Skin of body (tissue), 3 donors: ENCODE results near the gene SAT2. TPM values are rescaled to one million over a fixed set of nuclear protein-coding genes. Genes with fewer than 3 reads are reported as not detected.

Source experiments
- DNase-seq: peaks from one replicate; lab custom pipeline; 2025; lab: John Stamatoyannopoulos, UW
- small RNA-seq: library from RNA; depleted of rRNA; stranded (forward); fragments of <200 nt; gene quantifications from one replicate; pipeline ENCODE3, GENCODE V24; 2014; ENCODE audit warnings: low replicate concordance
- total RNA-seq: library from RNA; depleted of rRNA; stranded (reverse); fragments of >200 nt; gene quantifications from one replicate; pipeline ENCODE4 v1.2.3, GENCODE V29; 2014

Gene SAT2
- total RNA-seq, 1 donor from 2014 or later: 33.8 TPM

- no peak for DNase-seq
These were observed 51.1 kb downstream of the SAT2 start for GRCh38 chr17:7576432-7576937.

Small RNA genes lying within 50 kb of the gene (small RNA-seq; reads per million reads assigned to genes)
- gene CD68 (not detected), gene SNORD10 (not detected)

Other genes with a start within 250 kb of the SAT2 start
- gene TNK1, start 246.7 kb downstream of the SAT2 start, total RNA-seq: 2.5 TPM
- gene PLSCR3, start 233.3 kb downstream of the SAT2 start, total RNA-seq: 16.0 TPM
- 75.9 TPM for gene TMEM256, start 223.7 kb downstream of the SAT2 start, total RNA-seq
- gene NLGN2, start 220.0 kb downstream of the SAT2 start, total RNA-seq: 8.8 TPM
- not detected for gene SPEM1, start 207.5 kb downstream of the SAT2 start, total RNA-seq
- not detected for gene SPEM2, start 202.2 kb downstream of the SAT2 start, total RNA-seq
- gene SPEM3, start 199.0 kb downstream of the SAT2 start, total RNA-seq: not detected
- gene TMEM102, start 192.4 kb downstream of the SAT2 start, total RNA-seq: 3.3 TPM
- gene FGF11, start 188.3 kb downstream of the SAT2 start, total RNA-seq: 3.4 TPM
- 12.5 TPM for gene CHRNB1, start 182.8 kb downstream of the SAT2 start, total RNA-seq
- gene ZBTB4, start 148.2 kb downstream of the SAT2 start, total RNA-seq: 16.7 TPM
- not detected for gene SLC35G6, start 146.4 kb downstream of the SAT2 start, total RNA-seq
- gene POLR2A, start 143.5 kb downstream of the SAT2 start, total RNA-seq: 73.0 TPM
- gene TNFSF12, start 78.8 kb downstream of the SAT2 start, total RNA-seq: 4.5 TPM
- gene TNFSF13, start 69.1 kb downstream of the SAT2 start, total RNA-seq: 1.7 TPM
- gene SENP3, start 65.9 kb downstream of the SAT2 start, total RNA-seq: 29.8 TPM
- 9.2 TPM for gene CD68, start 48.2 kb downstream of the SAT2 start, total RNA-seq
- 30.7 TPM for gene MPDU1, start 44.0 kb downstream of the SAT2 start, total RNA-seq
- 7.8 TPM for gene SOX15, start 37.7 kb downstream of the SAT2 start, total RNA-seq
- gene FXR2, start 12.9 kb downstream of the SAT2 start, total RNA-seq: 25.5 TPM
- 0.49 TPM for gene SHBG, start 2.3 kb upstream of the SAT2 start, total RNA-seq
- gene ATP1B2, start 23.1 kb upstream of the SAT2 start, total RNA-seq: 2.9 TPM
- gene TP53, start 59.7 kb upstream of the SAT2 start, total RNA-seq: 30.2 TPM
- 3.2 TPM for gene WRAP53, start 60.7 kb upstream of the SAT2 start, total RNA-seq
- 3.9 TPM for gene EFNB3, start 77.4 kb upstream of the SAT2 start, total RNA-seq
- 0.10 TPM for gene DNAH2, start 89.9 kb upstream of the SAT2 start, total RNA-seq
- gene KDM6B, start 206.4 kb upstream of the SAT2 start, total RNA-seq: 30.6 TPM
- 3.6 TPM for gene TMEM88, start 227.2 kb upstream of the SAT2 start, total RNA-seq
- gene NAA38, start 229.7 kb upstream of the SAT2 start, total RNA-seq: 39.9 TPM
- gene CYB5D1, start 230.2 kb upstream of the SAT2 start, total RNA-seq: 7.7 TPM